ENCODE measurements around the gene CERS1. TPM values are rescaled to one million over a fixed set of nuclear protein-coding genes. Genes with fewer than 3 reads are reported as not detected.

Gene CERS1
- total RNA-seq, 1 experiment from 2014 or later: 2.7 TPM

DNA sequence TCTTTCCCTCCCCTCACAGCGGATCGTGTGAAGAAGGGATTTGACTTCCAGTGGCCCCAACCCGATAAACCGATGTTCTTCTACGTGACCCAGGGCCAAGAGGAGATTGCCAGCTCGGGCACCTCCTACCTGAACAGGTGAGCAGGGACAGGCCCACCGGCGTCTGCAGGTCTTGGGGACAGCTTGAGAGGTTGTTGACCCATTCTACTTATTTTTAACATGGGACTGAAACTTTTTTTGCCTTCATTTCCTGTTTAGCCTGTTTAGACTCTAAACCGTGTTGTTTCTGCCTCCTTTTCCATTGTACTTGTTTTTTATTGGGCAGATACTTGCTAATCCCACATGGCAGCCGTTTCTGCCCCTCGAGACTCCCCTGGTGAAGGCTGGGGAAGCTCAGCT is 35.7 kb downstream of the CERS1 start:
- H3K36me3 ChIP-seq (ENCODE audit: low read depth): peaks cover 34% of the 10 kb centered on the region
- H2AFZ ChIP-seq: no peak overlapping the region
- DNase-seq: no peak
- peaks cover 35% of the 10 kb centered on the region; the same call in 1 of the 2 replicates for H3F3A ChIP-seq (ENCODE audit: insufficient read depth, low read depth)
- BruUV-seq (replicated peaks): no TSS peak
- peaks cover 54% of the 10 kb centered on the region for H4K20me1 ChIP-seq (ENCODE audit: insufficient read depth)
- no peaks in the 10 kb centered on the region for H3K9me3 ChIP-seq (ENCODE audit: insufficient read depth, low read depth)
- CTCF ChIA-PET: no interaction called here
- no peak overlapping the region for H3K4me2 ChIP-seq
- no peak overlapping the region for H3K27ac ChIP-seq
- H3K79me2 ChIP-seq (ENCODE audit: low read depth): no peaks in the 10 kb centered on the region
- H3K27me3 ChIP-seq (ENCODE audit: insufficient read depth, low read depth): no peaks in the 10 kb centered on the region
- H3K9me2 ChIP-seq (ENCODE audit: insufficient read depth): no peaks in the 10 kb centered on the region
- TF ChIP-seq CTCF (conservative IDR thresholded peaks at IDR 0.05): no peak
- no peak for TF ChIP-seq EZH2 (IDR thresholded peaks at IDR 0.05; ENCODE audit: low read depth)
- POLR2A ChIA-PET (ENCODE audit: unreplicated experiment): no interaction called here
- no peak overlapping the region for H3K4me3 ChIP-seq
- H3K4me1 ChIP-seq (replicated peaks; ENCODE audit: insufficient read depth): 0 out of 2 replicates have a peak, but pooled peaks cover 6% of the 10 kb centered on the region
- intact Hi-C loops (cut with micrococcal nuclease; ENCODE audit: unreplicated experiment): no loop called here

GRCh38 chr19:18859676-18860301 is 36.2 kb downstream of the CERS1 start:
- Histone ChIP-seq H3K79me2 (ENCODE audit: low read depth) (no peaks in the 10 kb centered on the region), H3F3A (ENCODE audit: insufficient read depth, low read depth) (peaks cover 35% of the 10 kb centered on the region; the same call in 1 of the 2 replicates), H3K36me3 (ENCODE audit: low read depth) (peaks cover 31% of the 10 kb centered on the region), H3K4me2 (no peak overlapping the region), H2AFZ (no peak overlapping the region), H4K20me1 (ENCODE audit: insufficient read depth) (peaks cover 57% of the 10 kb centered on the region), H3K9me3 (ENCODE audit: insufficient read depth, low read depth) (no peaks in the 10 kb centered on the region), H3K27me3 (ENCODE audit: insufficient read depth, low read depth) (no peaks in the 10 kb centered on the region), H3K9me2 (ENCODE audit: insufficient read depth) (no peaks in the 10 kb centered on the region), H3K4me1 (replicated peaks; ENCODE audit: insufficient read depth) (0 out of 2 replicates have a peak, but pooled peaks cover 6% of the 10 kb centered on the region), H3K27ac (no peak overlapping the region), H3K4me3 (no peak overlapping the region)
- intact Hi-C loops (cut with micrococcal nuclease; ENCODE audit: unreplicated experiment): no loop called here
- DNase-seq: no peak
- no peak for TF ChIP-seq CTCF (conservative IDR thresholded peaks at IDR 0.05)
- no peak for TF ChIP-seq EZH2 (IDR thresholded peaks at IDR 0.05; ENCODE audit: low read depth)
- CTCF ChIA-PET: no interaction called here
- BruUV-seq (replicated peaks): no TSS peak
- POLR2A ChIA-PET (ENCODE audit: unreplicated experiment): no interaction called here

GRCh38 chr19:18858906-18859646 is 36.9 kb downstream of the CERS1 start:
- peaks cover 31% of the 10 kb centered on the region; the same call in 1 of the 2 replicates for H3F3A ChIP-seq (ENCODE audit: insufficient read depth, low read depth)
- H2AFZ ChIP-seq: no peak overlapping the region
- BruUV-seq (replicated peaks): no TSS peak
- H3K27ac ChIP-seq: no peak overlapping the region
- H3K4me1 ChIP-seq (replicated peaks; ENCODE audit: insufficient read depth): 0 out of 2 replicates have a peak, but pooled peaks cover 6% of the 10 kb centered on the region
- no peaks in the 10 kb centered on the region for H3K9me3 ChIP-seq (ENCODE audit: insufficient read depth, low read depth)
- no peaks in the 10 kb centered on the region for H3K27me3 ChIP-seq (ENCODE audit: insufficient read depth, low read depth)
- H3K79me2 ChIP-seq (ENCODE audit: low read depth): 0 out of 2 replicates have a peak, but pooled peaks cover 3% of the 10 kb centered on the region
- intact Hi-C loops (cut with micrococcal nuclease; ENCODE audit: unreplicated experiment): no loop called here
- peaks cover 54% of the 10 kb centered on the region for H4K20me1 ChIP-seq (ENCODE audit: insufficient read depth)
- ChIA-PET CTCF (no interaction called here), POLR2A (ENCODE audit: unreplicated experiment) (no interaction called here)
- no peak overlapping the region for H3K4me2 ChIP-seq
- DNase-seq: no peak
- no peaks in the 10 kb centered on the region for H3K9me2 ChIP-seq (ENCODE audit: insufficient read depth)
- no peak overlapping the region for H3K4me3 ChIP-seq
- no peak for TF ChIP-seq EZH2 (IDR thresholded peaks at IDR 0.05; ENCODE audit: low read depth)
- no peak for TF ChIP-seq CTCF (conservative IDR thresholded peaks at IDR 0.05)
- peaks cover 37% of the 10 kb centered on the region for H3K36me3 ChIP-seq (ENCODE audit: low read depth)

Measured in PC-9 (cell line).